UCSD-AML1 (cell line): ENCODE results near the gene TMEM273.
A peak's percentile ranks its signal among the peaks of the same experiment; 100 is the strongest.

Experiments used
- DNase-seq: peaks from one replicate; lab custom pipeline; 2025; ENCODE audit not compliant: unreplicated experiment; lab: John Stamatoyannopoulos, UW

The TMEM273 gene

GRCh38 chr10:49165821-49166483, 22.2 kb downstream of the TMEM273 start:
- no peak for DNase-seq

DNA sequence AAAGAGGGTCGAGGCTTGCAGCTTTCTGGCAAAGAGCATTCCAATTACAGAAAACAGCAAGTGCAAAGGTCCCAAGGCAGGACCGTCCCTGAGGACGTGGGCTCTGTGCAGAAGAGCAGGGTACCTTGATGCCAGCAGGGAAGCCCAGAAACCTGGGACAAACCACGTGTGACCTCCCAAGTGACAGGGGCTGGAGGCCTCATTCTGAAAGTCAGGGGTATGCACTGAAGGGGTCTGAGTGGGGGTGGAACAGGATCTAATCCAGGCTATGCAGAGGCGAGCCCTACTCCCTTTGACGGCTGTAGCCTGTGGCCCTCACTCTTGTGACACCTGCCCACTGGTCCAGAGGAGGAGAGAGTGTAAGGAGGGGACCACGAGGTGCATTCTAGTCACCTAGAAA, 22.9 kb downstream of the TMEM273 start:
- no peak for DNase-seq

DNA sequence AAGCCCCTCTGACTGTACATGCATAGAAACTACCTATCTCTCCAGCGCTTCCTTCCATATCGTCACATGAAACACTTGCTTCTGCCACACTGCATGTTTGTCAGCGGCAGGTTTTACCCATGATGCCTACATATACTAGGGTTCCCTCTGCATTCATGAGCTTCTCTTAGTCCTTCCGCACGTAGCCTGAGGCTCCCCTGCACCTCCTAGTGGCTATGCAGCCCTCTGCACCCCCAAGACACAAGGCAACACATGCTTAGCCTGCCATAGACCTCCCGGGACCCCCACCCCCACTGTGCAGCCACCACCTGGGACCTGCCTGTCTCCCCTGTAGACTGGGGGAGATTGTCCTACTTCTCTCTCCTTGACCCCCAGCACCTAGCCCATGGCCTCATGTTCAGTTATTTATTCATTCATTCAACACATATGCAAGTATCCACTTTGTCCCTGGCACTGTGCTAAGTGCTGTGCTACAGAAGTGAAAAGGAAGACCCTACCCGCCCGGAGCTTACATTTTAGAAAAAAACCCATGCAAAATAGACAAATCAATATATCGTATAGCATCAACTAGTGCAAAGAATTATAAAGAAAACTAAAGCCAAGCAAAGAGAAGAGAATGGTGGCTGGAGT, 23.5 kb downstream of the TMEM273 start:
- peak; percentile 34 for DNase-seq

DNA sequence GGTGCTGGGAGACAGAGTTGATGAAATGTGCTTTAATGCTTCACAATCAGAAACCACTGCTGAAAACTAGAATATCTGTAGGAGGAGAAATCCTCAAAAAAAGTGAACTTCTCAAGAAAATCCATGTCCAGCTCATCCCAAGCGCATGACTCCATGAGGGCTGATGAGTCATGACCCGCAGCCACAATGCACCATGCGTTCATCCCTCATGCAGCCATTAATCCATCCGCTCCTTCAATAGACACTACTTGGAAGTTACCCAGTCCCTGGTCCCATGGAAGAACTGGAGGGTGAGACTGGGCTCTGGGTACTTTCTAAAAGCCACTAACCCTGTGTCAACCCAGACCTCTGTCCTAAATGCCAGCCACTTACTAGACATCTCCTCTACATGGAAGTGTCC, 24.4 kb downstream of the TMEM273 start:
- DNase-seq = no peak

- no peak for DNase-seq
Observed at GRCh38 chr10:49162761-49163310, 25.4 kb downstream of the TMEM273 start.

DNA sequence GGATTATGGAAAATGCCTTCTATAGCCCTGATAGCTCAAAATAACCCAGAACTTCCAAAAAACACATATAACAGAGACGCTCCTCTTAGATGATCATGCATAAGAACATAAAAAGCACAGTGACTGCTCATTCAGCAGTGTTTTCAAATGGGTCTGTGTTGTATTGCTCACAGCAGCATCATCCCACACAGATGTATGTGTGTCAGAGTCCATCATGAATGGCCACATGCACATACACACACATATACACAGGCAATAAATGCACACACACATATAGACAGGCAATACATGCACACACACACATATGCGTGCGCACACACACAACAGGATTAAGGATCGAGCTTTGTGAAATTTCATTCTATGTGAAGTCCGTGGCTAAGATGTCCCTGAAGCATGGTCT, 26.1 kb downstream of the TMEM273 start:
- no peak for DNase-seq

- DNase-seq = no peak
Observed at GRCh38 chr10:49161411-49161997, 26.7 kb downstream of the TMEM273 start.

DNA sequence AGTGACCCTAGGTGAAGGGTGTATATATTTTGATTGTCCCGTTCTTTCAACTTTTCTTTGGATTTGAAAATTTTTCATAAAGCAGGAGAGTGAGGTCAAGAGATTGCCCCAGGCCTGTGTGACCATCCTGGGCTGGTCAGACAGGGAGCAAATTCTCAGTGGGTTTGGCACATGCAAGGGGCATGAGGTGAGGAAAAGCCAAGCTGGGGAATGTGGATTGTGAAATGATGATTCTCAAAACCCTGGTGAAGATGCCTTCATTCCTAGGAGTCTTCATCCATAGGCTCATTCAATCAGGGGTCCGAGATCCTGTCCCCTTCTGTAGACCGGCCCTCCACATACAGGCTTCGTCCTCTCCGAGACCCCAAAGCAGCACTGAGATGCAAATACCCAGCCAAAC, 27.4 kb downstream of the TMEM273 start:
- no peak for DNase-seq

GRCh38 chr10:49160110-49160509, 28.1 kb downstream of the TMEM273 start:
- no peak for DNase-seq

DNA sequence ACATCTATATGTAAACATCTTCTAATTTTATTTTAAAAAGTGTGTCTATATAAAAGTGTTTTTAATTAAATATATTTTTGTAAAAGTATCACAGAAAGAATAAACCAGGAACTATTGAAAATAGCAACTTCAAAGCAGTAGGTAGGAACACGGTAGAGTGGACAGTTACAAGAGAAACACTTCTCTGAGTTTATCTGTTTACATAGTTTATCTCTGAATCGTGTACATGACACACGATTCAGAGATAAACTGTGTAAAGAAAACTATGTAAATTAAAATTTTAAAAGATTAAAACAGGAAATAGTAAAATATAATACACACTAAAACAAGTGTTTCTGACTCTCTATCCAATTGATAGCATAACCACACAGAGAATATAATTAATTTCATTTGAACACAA, 29.3 kb downstream of the TMEM273 start:
- no peak for DNase-seq

DNA sequence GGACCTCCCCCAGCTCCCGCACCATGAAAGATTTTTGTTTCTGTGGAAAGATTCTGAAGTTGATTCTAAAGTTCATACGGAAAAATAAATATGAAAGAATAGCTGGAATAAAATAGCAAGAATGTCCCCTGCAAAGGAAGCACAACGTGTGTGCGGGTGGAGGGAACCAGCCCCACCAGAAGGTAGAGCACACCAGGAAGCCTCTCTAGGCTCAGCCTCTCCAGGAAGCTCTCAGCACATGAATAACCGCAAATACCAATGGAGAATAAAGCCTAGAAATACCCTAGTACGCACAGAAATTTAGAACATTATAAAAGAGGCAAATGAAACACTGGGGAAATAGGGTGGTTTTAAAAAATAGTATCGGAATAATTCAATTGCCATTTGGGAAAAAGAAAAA, 29.8 kb downstream of the TMEM273 start:
- DNase-seq = no peak

GRCh38 chr10:49157229-49157628, 31.0 kb downstream of the TMEM273 start:
- no peak for DNase-seq

- no peak for DNase-seq
Observed at GRCh38 chr10:49154641-49155040, 33.5 kb downstream of the TMEM273 start.

DNA sequence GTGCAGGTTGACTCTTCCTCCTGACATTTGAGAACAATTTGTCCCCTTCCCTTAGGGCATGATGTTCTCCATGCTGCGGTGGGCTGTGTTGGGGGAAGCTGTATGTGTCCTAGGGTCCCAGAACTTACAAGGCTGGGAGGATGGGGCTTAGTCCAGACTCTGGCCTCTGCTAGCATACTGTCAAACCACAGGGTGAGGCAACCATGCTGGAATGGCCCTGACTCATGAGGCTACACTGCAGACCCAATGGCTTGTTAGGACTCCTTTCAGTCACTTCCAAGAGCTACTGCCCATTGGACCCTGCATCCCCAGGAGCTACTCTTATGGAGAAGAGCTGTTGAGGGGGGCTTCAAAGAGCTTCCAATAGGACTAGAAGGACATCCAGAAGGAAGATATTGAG, 34.2 kb downstream of the TMEM273 start:
- no peak for DNase-seq

GRCh38 chr10:49153115-49153514, 35.1 kb downstream of the TMEM273 start:
- no peak for DNase-seq

GRCh38 chr10:49152663-49153062, 35.5 kb downstream of the TMEM273 start:
- DNase-seq = no peak

GRCh38 chr10:49152037-49152436, 36.2 kb downstream of the TMEM273 start:
- DNase-seq = no peak

GRCh38 chr10:49151481-49151880, 36.7 kb downstream of the TMEM273 start:
- DNase-seq = no peak

- DNase-seq = no peak
Observed at GRCh38 chr10:49151025-49151445, 37.2 kb downstream of the TMEM273 start.

- no peak for DNase-seq
Observed at GRCh38 chr10:49150426-49150825, 37.8 kb downstream of the TMEM273 start.

DNA sequence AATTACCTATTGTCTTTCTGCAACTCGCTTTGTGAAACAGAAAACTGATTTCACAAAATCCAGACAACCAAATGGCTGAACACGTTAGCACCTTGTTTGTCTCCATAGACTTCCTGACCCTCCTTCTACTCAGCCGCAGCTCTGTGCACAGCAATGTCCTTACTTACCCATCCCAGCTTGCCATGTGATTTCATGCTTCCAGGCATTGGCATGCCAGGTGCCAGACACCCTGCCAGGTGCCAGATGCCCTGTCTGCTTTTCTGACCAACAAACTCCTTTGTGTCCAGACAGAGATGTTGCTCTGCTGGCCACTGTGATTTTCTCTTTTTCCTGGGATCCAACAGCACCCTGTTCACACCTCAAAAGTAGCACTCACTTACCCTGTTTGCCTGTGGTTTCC, 38.3 kb downstream of the TMEM273 start:
- DNase-seq = no peak

DNA sequence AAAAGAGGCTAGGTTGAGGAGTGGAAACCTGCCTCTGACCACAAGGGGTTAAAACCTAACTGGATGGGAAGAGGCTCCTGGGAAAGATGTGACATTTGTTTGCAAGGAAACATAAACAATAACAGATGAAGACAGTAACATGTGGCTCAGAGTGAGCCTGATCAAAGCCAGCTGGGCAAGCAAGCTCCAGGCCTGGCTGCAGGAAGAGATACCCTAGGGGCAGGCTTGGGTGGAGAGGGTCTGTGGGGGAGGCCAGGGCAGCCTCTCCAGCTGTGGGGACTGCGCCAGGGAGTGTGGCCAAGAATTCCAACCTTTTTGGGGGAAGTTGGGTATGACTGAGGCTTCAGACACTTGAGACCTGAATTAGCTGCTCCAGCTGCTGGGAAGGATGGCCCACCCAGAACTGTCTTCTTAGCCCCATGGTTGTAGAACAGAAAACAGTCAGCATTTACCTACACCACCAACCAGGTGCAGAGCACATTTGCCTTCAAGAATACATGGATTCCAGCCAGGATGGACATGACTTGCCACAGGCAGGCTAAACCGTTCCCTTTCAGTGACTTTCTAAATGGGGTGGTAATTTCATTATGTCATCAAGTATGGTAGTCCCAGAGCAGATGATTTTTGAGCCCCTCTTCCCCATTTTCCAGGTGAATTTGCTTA, 44.0 kb downstream of the TMEM273 start:
- DNase-seq = no peak
